T-helper 9 cell (primary cell): Measurements from ENCODE around the gene PROS1.
"Not testable (repeated sequence)": the region's sequence is repeated elsewhere in the genome, so short reads cannot be mapped to it uniquely, and the experiment has no call there.

Source experiments
- DNase-seq: peaks from one replicate; pipeline ENCODE4 v3.0.0-alpha.2; 2020

The PROS1 gene

DNA sequence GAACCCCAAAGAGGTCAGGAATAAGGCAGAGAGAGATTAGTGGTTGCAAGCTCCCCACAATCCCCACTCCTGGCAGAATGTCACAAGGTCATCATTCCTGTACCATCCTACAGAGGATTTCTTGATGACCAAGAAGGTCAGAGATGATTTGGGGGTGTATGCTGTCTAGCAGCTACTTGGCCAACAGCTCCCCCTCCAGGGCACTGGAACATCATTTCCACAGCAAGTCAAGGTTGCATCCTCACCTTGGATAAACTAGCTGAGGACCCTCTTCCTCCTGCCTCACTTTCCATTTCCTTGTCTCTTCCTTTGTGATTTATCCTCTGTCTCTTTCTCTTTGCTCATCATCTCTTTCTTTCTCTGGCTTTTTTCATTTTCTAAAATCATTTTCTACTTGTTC, 106.3 kb downstream of the PROS1 start:
- DNase-seq: no peak

DNA sequence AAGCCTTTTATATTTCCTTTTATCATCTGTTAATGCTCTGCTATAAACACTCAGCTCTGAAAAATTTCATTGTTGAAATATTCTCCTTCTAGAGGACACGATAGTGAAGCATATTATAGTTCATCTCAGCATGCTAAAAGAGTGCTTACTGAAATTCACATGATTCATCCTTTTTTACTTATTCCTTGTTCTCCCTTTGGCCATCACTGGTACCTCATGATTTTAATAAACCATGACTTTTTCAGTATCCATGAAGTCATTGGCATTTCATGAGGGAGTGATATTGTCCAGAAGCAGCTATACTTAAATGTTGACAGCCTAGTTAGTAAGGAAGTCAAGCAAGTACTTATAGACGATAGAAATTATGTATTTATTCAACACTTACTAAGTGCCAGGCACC, 112.7 kb downstream of the PROS1 start:
- no peak for DNase-seq

DNA sequence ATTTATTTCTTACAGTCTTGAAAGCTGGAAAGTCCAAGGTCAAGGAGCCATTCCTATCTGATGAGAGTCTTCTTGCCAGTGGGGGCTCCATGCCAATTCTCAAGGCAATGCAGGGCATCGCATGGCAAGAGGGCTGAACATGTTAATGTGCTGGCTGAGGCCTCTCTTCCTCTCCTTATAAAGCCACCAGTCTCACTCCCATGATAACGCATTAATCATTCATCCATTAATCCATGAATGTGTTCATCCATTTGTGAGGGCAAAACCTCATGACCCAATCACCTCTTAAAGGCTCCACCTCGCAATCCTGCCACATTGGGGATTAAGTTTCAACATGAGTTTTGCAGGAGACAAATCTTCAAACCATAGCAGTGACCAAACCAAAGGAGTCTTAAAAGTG, 118.3 kb downstream of the PROS1 start:
- DNase-seq: no peak

- not testable (repeated sequence) for DNase-seq
Observed at GRCh38 chr3:93852228-93852627, 121.5 kb downstream of the PROS1 start.

- no peak for DNase-seq
Observed at GRCh38 chr3:93843981-93844380, 129.7 kb downstream of the PROS1 start.

GRCh38 chr3:93839193-93839592, 134.5 kb downstream of the PROS1 start:
- not testable (repeated sequence) for DNase-seq
